HG03469 (cell line): ENCODE results near the gene KLHDC10.
"Not testable (repeated sequence)": the region's sequence is repeated elsewhere in the genome, so short reads cannot be mapped to it uniquely, and the experiment has no call there.

ENCODE experiments used
- ATAC-seq: cut with Tn5 transposase; IDR thresholded peaks from one replicate; pipeline ENCODE4 v1.9.1; 2021; ENCODE audit warnings: mild to moderate bottlenecking, moderate library complexity, moderate number of reproducible peaks; ENCODE audit not compliant: unreplicated experiment

The KLHDC10 gene, protein sequence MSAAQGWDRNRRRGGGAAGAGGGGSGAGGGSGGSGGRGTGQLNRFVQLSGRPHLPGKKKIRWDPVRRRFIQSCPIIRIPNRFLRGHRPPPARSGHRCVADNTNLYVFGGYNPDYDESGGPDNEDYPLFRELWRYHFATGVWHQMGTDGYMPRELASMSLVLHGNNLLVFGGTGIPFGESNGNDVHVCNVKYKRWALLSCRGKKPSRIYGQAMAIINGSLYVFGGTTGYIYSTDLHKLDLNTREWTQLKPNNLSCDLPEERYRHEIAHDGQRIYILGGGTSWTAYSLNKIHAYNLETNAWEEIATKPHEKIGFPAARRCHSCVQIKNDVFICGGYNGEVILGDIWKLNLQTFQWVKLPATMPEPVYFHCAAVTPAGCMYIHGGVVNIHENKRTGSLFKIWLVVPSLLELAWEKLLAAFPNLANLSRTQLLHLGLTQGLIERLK

DNA sequence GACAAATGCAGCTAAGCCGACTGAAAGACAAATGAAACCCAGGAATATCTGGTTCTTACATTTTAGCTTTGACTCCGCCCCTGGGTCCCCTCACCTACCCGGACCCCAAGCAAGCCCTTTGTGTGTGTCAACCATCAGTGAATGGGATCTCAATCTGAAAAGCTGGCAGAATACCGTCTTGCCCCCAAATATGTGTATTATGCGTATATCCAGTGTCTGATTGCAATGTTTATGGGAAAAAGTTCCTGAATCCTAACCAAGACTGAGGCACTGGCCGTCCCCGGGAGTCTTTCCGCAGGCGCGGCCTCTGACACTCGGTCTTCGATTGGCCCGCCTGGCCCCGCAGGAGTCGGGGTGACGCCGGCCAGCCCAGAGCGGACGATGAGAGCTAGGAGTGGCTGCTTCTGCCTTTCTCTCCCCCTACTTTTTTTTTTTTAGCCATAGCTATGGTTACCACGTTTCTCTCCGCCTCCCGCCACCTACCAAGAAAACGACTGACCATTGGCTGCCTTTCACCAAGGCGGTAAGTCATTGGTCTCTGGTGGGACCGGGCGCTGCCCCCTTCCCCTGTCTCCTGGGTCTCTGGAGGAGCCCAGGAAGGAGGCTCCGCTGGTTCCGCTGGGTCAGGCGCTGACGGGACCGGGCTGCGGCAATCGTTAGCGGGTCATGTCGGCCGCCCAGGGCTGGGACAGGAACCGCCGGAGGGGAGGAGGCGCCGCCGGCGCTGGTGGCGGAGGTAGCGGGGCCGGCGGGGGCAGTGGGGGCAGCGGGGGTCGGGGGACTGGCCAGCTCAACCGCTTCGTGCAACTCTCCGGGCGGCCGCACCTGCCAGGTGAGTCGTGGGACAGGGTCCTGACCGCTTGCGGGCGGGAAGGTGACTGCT lies at the start of gene KLHDC10:
Gene KLHDC10, plus strand, starts transcription at position 557 of the 883 bp plus-strand sequence. Its CDS starts 110 bp downstream, at position 667.
- ATAC-seq, result peak; percentile 86

DNA sequence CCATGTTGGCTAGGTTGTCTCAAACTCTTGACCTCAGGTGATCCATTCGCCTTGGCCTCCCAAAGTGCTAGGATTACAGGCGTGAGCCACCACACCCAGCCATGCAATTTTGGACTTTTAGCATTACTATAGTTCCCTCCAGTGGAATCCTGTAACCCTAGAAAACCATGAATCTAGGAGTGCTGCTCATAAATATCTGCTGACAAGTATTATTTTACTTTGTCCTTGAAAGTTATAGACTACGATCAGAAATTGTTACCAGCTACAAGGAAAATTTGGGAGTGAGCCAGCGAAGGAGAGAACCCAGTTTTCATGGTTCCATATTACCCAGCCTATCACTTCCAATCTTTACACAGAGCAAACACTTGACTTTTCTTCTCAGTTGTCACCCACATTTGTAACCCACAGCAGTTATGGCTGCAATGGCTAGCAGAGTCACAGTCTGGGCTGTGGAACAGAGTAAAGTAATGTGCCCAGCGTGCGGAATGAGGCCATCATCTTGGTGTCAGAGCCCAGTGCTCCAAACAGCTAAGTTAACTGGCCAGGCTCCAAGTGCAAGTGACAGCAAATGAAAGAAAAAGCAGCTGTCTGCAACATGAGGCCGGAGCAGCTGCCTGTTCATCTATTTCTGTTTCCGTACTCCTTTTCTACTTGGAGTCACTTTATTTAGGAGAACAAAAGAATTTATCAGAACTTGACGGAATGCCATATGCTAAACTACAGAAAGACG lies 49.1 kb upstream of the KLHDC10 start:
- ATAC-seq, result no peak

DNA sequence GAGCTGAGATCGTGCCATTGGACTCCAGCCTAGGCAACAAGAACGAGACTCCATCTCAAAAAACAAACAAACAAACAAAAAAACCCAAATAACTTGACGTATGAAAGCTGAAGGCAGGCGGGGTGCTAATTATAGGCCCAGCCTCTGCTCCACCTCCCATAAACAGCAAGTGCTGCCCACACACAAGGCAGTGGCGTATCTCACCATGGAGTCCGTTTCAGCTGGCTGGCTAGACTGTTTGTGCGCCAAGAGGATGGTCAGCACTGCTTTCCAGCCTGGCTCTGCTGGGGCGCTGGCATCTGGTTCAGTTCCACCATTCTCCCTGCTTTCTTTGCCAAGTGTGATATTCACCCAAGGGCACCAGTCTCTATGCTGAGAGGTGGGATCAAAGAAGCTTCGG lies 48.2 kb upstream of the KLHDC10 start:
- no peak for ATAC-seq

DNA sequence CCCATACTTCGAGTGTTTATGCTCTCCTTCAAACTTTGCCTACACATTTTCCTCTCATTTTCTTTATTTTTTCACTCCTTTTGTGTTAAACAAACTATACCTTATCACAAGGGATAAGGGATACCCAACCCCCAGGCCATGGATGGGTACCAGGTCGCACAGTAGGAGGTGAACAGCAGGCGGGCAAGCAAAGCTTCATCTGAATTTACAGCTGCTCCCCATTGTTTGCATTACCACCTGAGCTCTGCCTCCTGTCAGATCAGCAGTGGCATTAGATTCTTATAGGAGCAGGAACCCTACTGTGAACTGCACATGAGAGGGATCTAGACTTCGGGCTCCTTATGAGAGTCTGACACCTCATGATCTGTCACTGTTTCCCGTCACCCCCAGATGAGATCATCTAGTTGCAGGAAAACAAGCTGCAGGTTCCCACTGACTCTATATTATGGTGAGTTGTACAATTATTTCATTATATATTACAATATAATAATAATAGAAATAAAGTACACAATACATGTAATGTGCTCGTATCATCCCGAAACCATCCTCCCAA lies 47.6 kb upstream of the KLHDC10 start:
- no peak for ATAC-seq

DNA sequence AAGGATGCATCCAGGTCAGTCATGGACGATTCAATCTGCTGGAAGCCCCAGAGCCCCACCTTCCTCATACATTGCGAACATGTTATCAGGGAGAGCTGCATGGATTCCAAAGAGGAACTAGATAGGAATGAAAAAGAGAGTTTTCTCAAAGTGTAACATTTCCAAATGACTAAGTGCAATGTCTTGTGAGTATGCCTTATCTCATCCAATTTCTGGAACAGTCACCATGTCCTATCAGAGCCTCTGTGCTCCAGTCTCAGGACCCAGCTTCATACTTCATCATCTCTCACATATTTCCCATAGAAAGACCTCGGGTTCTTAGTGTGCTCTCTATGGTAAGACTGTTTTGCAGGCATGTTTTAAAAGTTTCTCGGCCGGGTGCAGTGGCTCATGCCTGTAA lies 45.9 kb upstream of the KLHDC10 start:
- no peak for ATAC-seq

DNA sequence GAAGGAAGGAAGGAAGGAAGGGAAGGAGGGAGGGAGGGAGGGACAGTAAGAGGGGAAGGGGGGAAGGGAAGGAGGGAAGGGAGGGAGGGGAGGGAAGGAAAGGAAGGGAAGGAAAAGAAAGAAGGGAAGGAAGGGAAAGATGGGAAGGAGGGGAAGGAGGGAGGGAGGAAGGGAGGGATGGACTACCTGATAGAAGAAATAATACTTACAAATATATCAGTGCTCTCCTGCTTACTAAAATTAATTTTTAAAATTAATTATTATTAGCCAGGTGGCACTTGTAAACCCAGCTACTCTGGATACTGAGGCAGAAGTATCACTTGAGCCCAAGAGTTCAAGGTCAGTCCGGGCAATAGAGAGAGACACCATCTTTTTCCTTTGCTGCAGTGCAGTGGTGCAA lies 37.6 kb upstream of the KLHDC10 start:
- ATAC-seq, result no peak

DNA sequence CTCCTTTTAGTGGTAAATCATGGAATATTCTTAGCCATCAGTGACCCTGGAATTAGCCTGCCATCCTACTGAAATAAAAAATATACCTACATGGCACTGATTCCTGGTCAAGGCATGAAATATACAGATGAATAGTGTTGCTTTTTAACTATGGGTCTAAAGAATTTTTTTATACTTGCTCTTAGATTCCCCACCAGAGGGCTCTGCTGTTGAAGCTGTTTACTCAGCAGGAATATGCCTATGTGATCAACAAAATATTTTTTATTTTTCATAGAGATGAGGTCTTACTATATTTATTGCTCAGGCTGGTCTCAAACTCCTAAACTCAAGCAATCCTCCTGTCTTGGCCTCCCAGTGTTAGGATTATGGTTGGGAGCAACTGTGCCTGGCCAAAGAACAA lies 32.6 kb upstream of the KLHDC10 start:
- no peak for ATAC-seq

DNA sequence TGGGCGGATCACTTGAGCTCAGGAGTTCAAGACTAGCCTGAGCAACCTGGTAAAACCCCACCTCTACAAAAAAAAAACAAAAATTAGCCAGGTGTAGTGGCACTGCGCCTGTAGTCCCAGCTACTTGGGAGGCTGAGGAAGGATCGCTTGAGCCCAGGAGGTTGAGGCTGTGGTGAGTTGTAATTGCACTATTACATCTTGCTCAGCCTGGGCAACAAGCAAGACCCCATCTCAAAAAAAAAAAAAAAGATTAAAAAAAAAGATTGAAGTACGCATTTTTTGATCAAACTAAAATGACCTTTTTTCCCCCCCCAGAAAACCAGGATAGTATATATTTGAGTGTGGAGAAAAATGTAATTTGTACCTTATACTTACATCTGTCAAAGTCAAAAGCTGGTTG lies 29.8 kb upstream of the KLHDC10 start:
- ATAC-seq, result no peak

DNA sequence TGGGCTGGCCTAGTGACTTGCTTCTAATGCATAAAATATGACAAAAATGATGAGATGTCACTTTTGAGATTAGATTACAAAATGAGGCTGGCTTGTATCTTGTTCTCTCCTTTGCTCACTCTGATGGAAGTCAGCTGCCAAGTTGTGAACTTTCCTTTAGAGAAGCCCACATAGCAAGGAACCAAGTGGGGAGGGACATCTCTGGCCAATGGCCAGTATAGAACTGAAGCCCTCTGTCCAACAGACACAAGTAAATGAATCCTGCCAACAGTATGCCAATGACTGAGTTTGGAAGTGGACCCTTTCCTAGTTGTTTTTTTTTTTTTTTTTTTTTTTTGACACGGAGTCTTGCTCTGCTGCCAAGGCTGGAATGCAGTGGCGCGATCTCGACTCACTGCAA lies 22.5 kb upstream of the KLHDC10 start:
- ATAC-seq, result no peak

DNA sequence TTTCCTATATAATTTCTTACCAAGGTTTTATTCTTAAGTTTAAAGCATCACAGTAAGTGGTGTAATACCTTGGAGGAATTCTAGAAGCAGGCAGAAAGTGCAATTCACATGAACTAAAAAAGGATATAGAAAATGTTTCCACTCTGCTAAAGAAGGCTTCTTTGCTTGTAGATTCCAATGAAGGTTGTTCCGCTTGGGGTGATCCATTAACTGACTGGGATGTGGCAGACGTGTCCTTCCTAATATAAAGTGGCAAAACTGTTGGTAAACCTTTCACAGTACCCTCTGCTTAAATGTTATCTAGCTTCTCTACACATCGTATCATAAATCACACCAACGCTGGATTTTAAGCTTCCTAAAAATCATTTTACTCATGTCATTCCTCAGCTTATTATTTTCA lies 21.4 kb upstream of the KLHDC10 start:
- no peak for ATAC-seq

DNA sequence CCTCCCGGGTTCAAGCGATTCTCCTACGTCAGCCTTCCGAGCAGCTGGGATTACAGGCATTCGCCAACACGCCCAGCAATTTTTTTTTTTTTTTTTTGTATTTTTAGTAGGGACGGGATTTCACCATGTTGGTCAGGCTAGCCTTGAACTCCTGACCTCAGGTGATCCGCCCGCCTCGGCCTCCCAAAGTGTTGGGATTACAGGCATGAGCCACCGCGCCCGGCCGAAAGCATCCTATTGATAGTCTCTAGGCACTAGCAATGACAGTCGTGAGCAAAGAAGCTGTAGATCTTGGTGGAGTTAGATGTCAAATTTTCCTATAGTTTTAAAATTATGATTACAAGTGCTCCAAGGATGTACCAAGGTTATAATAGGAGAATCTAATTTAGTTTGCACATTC lies 18.1 kb upstream of the KLHDC10 start:
- not testable (repeated sequence) for ATAC-seq

DNA sequence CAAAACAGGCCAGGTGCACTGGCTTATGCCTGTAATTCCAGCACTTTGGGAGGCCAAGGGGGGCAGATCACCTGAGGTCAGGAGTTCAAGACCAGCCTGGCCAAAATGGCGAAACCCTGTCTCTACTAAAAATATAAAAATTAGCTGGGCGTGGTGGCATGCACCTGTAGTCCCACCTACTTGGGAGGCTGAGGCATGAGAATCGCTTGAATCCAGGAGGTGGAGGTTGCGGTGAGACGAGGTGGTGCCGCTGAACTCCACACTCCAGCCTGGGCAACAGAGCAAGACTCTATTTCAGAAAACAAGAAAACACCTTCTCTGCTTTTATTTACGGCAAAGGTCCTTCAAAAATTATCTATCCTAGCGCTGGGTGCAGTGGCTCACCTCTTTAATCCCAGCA lies 15.1 kb upstream of the KLHDC10 start:
- not testable (repeated sequence) for ATAC-seq

DNA sequence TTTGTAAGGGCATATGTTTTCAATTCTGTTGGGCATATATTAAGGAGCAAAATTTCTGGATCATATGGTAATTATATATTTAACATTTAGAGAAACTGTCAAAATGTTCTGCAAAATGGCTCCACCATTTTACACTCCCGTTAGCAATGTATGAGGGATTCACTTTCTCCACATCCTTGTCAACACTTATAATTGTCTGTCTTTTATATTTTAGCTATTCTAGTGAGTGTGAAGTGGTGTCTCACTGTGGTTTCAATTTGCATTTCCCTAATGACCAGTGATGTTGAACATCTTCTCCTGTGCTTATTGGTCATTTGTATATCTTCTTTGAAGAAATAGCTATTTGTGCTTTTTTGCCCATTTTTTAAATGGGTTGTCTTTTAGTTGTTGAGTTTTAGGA lies 8.1 kb upstream of the KLHDC10 start:
- ATAC-seq, result no peak

DNA sequence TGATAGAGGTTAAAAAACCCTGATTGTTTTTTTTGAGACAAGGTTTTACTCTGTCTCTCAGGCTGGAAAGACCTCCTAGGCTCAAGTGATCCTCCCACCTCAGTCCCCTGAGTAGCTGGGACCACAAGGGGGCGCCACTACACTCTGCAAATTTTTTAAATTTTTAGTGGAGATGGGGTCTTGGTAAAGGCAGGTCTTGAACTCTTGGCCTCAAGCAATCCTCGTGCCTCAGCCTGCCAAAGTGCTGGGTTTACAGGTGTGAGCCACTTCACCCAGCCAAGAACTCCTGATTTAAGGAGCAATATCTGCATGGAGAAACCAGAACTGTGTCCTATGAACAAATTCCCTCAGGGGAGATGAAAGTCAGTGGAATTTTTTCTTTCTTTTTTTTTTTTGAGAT lies 7.3 kb upstream of the KLHDC10 start:
- no peak for ATAC-seq

DNA sequence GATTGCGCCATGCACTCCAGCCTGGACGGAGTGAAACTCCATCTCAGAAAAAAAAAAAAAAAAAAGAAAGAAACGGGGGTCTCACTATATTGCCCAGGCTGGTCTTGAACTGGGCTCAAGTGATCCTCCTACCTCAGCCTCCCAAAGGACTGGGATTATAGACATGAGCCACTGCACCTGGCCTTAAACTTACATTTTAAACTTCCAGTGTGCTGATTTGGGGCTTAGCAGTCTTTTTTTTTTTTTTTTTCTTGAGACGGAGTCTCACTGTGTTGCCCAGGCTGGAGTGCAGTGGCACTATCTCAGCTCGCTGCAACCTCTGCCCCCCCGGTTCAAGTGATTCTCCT lies 5.8 kb upstream of the KLHDC10 start:
- not testable (repeated sequence) for ATAC-seq

DNA sequence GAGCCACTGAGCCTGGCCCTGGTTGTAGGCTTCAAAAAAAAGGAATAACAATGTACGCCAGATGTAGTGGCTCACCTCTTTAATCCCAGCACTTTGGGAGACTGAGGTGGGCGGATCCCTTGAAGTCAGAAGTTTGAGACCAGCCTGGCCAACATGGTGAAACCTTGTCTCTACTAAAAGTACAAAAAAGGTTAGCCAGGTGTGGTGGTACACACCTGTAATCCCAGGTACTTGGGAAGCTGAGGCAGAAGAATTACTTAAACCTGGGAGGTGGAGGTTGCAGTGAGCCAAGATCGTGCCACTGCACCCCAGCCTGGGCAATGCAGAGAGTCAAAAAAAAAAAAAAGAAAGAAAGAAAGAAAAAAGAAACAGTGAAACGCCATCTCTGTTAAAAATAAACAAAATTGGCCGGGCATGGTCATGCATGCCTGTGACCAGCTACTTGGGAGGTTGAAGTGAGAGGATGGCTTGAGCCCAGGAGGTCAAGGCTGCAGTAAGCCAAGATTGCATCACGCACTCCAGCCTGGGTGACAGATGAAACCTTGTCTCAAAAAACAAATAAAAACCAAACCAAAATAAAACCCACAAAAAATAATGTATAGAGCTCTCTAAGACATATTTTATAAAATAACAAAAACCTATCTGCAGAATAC lies 4.7 kb upstream of the KLHDC10 start:
- no peak for ATAC-seq

DNA sequence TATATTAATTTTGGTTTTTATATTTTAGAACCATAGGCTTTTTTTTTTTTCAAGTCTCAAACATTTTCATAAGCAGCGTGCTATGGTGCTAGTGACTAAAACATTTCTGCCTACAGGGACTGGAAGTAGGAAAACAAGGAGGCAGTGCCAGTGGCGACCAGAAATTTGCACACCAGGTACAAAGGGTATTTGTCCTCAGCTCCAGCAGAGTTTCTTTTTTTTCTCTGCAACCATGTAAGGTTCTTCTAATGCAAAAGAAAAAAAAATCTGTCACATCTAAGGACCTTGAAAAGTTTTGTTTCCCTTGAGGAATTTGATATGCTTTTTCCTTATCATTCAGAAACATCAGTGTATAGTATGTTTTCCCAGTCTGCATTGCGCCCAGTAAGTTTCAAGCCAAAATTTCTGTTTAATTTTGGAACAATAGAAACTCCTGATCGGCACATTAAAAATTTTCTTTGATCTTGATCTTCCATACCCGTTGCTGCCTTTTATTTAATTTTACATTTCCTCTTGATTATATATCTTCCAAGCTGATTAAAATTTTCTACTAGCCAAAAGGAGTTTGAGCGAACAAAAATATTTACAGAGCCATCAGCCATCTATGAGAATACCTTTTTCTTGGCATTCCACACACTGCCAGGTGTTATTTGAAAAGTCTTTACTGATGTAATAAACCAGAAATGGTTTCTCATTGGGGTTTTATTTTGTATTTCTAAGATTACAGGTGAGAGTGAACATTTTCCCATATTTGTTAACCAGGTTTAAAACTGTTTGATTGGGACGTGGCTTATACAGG lies 956 bp upstream of the KLHDC10 start:
- no peak for ATAC-seq

DNA sequence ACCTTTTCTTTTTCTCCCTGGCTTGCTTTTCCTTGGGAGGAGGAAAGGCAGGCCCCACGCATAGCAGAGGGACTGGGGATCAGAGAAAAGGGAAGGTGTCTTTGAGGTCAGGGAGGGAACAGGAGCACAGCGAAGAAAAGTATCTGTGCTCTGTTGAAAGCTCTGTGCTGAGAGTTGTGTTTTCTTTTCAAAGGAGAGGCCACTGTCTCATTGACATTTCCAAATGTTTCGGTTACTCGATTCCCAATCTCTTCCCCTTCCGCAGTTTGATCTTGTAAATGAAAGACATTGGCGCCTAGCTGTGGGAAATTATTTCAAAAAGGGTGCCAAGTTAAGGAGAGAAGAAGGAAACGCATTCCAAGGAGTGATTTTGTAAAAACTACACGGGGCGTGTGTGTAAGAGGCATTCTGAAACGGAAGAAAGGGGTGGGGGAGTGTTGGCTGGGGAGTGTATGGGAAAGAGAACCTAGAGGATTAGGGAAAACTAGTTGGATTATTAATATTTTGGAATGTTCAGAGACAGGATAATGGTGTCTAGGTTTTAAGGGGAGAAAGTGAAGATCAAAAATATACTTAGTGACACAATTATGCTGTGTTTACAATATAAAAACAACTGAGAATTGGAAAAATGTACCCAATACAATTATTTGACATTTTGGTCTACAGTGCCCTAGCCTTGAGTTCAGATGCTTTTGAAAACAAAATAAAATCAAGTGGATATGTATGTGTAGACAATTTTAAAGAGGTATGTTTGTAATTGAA lies 708 bp downstream of the KLHDC10 start:
- ATAC-seq, result no peak
